HEK293T (cell line): Measurements from ENCODE around the gene CHIT1.

Experiments
- BHLHE40 ChIP-seq: fragments of 450-650 bp; IDR thresholded peaks from 2 replicates; pipeline ENCODE4 v1.6.1; 2016; ENCODE audit warnings: mild to moderate bottlenecking, moderate library complexity, borderline replicate concordance
- CTBP1 ChIP-seq: fragments of 450-650 bp; IDR thresholded peaks from 2 replicates; pipeline ENCODE4 v1.6.1; 2016; ENCODE audit warnings: borderline replicate concordance
- FOXA1 ChIP-seq: fragments of 450-650 bp; IDR thresholded peaks from 2 replicates; pipeline ENCODE4 v1.6.1; 2016; ENCODE audit warnings: mild to moderate bottlenecking
- L3MBTL2 ChIP-seq: fragments of 450-650 bp; conservative IDR thresholded peaks from 2 replicates; pipeline ENCODE4 v1.6.1; 2016; ENCODE audit warnings: mild to moderate bottlenecking
- SP1 ChIP-seq: fragments of 450-650 bp; IDR thresholded peaks from 2 replicates; pipeline ENCODE4 v1.6.1; 2017
- SUZ12 ChIP-seq: fragments of 450-650 bp; IDR thresholded peaks from 2 replicates; pipeline ENCODE4 v1.6.1; 2016; ENCODE audit warnings: mild to moderate bottlenecking
- ZNF384 ChIP-seq: fragments of 450-650 bp; IDR thresholded peaks from 2 replicates; pipeline ENCODE4 v1.6.1; 2016

- TF ChIP-seq SUZ12 (no peak), BHLHE40 (no peak), CTBP1 (no peak), ZNF384 (no peak), FOXA1 (no peak), L3MBTL2 (no peak), SP1 (no peak)
These were observed 34.0 kb upstream of the CHIT1 start for GRCh38 chr1:203263496-203263895.
